IMR-90 (cell line): Measurements from ENCODE around the gene PRKCA. TPM values are rescaled to one million over a fixed set of nuclear protein-coding genes. Genes with fewer than 3 reads are reported as not detected.
"Not testable (repeated sequence)": the region's sequence is repeated elsewhere in the genome, so short reads cannot be mapped to it uniquely, and the experiment has no call there.

Experiments
- ATAC-seq: fragments of 200-7000 bp; cut with Tn5 transposase; 2 replicates; pipeline ENCODE4 v1.9.1; 2020; ENCODE audit warnings: low read depth, mild to moderate bottlenecking, moderate library complexity
- BruUV-seq: library from RNA; stranded (reverse); fragments of 400-500 nt; replicated peaks from 2 replicates; lab custom pipeline; 2021; lab: Mats Ljungman, UMichigan
- CTCF ChIA-PET: fragments of 300-600 bp; formaldehyde crosslinking; extraction: SDS; loops from one replicate; lab custom pipeline; 2021; ENCODE audit warnings: antibody characterized with exemption; lab: Yijun Ruan, JAX
- POLR2A ChIA-PET: fragments of 300-600 bp; sonication (Branson Sonifier 250); formaldehyde crosslinking; loops from one replicate; lab custom pipeline; 2022; ENCODE audit warnings: antibody characterized with exemption; ENCODE audit not compliant: unreplicated experiment; lab: Charles Lee
- DNase-seq: peaks from one replicate; pipeline ENCODE4 v3.0.0; 2013
- H2AFZ ChIP-seq: replicated peaks from 2 replicates; pipeline ENCODE3; 2013; ENCODE audit warnings: low read length, mild to moderate bottlenecking; ENCODE audit not compliant: poor library complexity
- H2AK5ac ChIP-seq: 2 replicates; pipeline ENCODE4 v1.6.1; 2013; ENCODE audit warnings: low read depth, low read length, inconsistent platforms
- H2AK9ac ChIP-seq: replicated peaks from 2 replicates; pipeline ENCODE3; 2013; ENCODE audit warnings: mild to moderate bottlenecking, low read depth, low read length, moderate library complexity; ENCODE audit not compliant: poor library complexity
- H2BK120ac ChIP-seq: 2 replicates; pipeline ENCODE4 v1.6.1; 2013; ENCODE audit warnings: low read depth, low read length, inconsistent platforms
- H2BK15ac ChIP-seq: 3 replicates; pipeline ENCODE4 v1.6.1; 2013; ENCODE audit warnings: low read depth, low read length, inconsistent platforms
- H2BK20ac ChIP-seq: 2 replicates; pipeline ENCODE4 v1.6.1; 2013; ENCODE audit warnings: low read depth, mild to moderate bottlenecking, inconsistent platforms, low read length, moderate library complexity
- H2BK5ac ChIP-seq: 2 replicates; pipeline ENCODE4 v1.6.1; 2013; ENCODE audit warnings: mild to moderate bottlenecking, low read depth, low read length, inconsistent platforms; ENCODE audit not compliant: poor library complexity, severe bottlenecking
- H3K14ac ChIP-seq: replicated peaks from 2 replicates; pipeline ENCODE4 v1.6.1; 2013; ENCODE audit warnings: low read depth, low read length, inconsistent platforms
- H3K18ac ChIP-seq: 2 replicates; pipeline ENCODE4 v1.6.1; 2013; ENCODE audit warnings: low read depth, low read length, control low read depth
- H3K23ac ChIP-seq: 2 replicates; pipeline ENCODE4 v1.6.1; 2013; ENCODE audit warnings: low read depth, low read length, inconsistent platforms
- H3K27ac ChIP-seq: 2 replicates; pipeline ENCODE4 v1.5.1; 2013; ENCODE audit warnings: mild to moderate bottlenecking, control low read depth, low read length; ENCODE audit not compliant: insufficient read depth
- H3K27me3 ChIP-seq: 2 replicates; pipeline ENCODE4 v1.6.1; 2013; ENCODE audit warnings: low read length; ENCODE audit not compliant: control insufficient read depth, insufficient read depth
- H3K36me3 ChIP-seq: 2 replicates; pipeline ENCODE4 v1.6.1; 2013; ENCODE audit warnings: low read length, mixed read lengths; ENCODE audit not compliant: control insufficient read depth, insufficient read depth
- H3K4ac ChIP-seq: 2 replicates; pipeline ENCODE4 v1.6.1; 2013; ENCODE audit warnings: low read depth, low read length, inconsistent platforms
- H3K4me1 ChIP-seq: 2 replicates; pipeline ENCODE4 v1.6.1; 2013; ENCODE audit warnings: low read length, mixed read lengths; ENCODE audit not compliant: control insufficient read depth, insufficient read depth
- H3K4me2 ChIP-seq: 2 replicates; pipeline ENCODE4 v1.6.1; 2013; ENCODE audit warnings: low read depth, mild to moderate bottlenecking, control low read depth, low read length, moderate library complexity
- H3K4me3 ChIP-seq: 2 replicates; pipeline ENCODE4 v1.5.1; 2013; ENCODE audit warnings: low read depth, mild to moderate bottlenecking, control low read depth, low read length, moderate library complexity; ENCODE audit not compliant: insufficient read depth
- H3K56ac ChIP-seq: 2 replicates; pipeline ENCODE4 v1.6.1; 2013; ENCODE audit warnings: low read length, inconsistent platforms; ENCODE audit not compliant: insufficient read depth; ENCODE audit errors: extremely low read depth
- H3K79me1 ChIP-seq, 2 experiments: 2 replicates each; pipeline ENCODE4 v1.6.1; 2013; ENCODE audit warnings: low read length in 2 of 2, inconsistent platforms in 1 of 2, low read depth in 1 of 2
- H3K9ac ChIP-seq: 2 replicates; pipeline ENCODE4 v1.6.1; 2013; ENCODE audit warnings: low read depth, low read length, control low read depth
- H3K9me1 ChIP-seq: 2 replicates; pipeline ENCODE4 v1.6.1; 2013; ENCODE audit warnings: low read length, inconsistent platforms; ENCODE audit not compliant: insufficient read depth
- H3K9me3 ChIP-seq: 2 replicates; pipeline ENCODE4 v1.6.1; 2013; ENCODE audit warnings: low read length; ENCODE audit not compliant: control insufficient read depth, insufficient read depth
- H4K20me1 ChIP-seq: 2 replicates; pipeline ENCODE4 v1.6.1; 2013; ENCODE audit warnings: low read length, inconsistent platforms; ENCODE audit not compliant: insufficient read depth
- H4K5ac ChIP-seq: 2 replicates; pipeline ENCODE4 v1.6.1; 2013; ENCODE audit warnings: mild to moderate bottlenecking, low read depth, low read length, control low read depth
- H4K8ac ChIP-seq, 2 experiments: 2 replicates each; pipeline ENCODE4 v1.6.1; 2013; ENCODE audit warnings: low read depth in 2 of 2, low read length in 2 of 2, control low read depth in 1 of 2, inconsistent platforms in 1 of 2
- H4K91ac ChIP-seq: 2 replicates; pipeline ENCODE4 v1.6.1; 2013; ENCODE audit warnings: low read depth, low read length, inconsistent platforms; ENCODE audit not compliant: insufficient read depth
- WGBS, 2 experiments: methylation state at CpG; one replicate each; pipeline versions ENCODE4 v1.1.5 to v1.1.7; 2013; ENCODE audit warnings: missing lambda C conversion rate in 2 of 2; ENCODE audit not compliant: insufficient read length in 1 of 2; ENCODE audit errors: extremely low coverage in 2 of 2; 5-methylcytosine and 5-hydroxymethylcytosine counted together
- dilution Hi-C: fragments of 300-500 bp; cut with HindIII; formaldehyde crosslinking; loops from one replicate; pipeline ENCODE4 v1.14.3; 2018; ENCODE audit warnings: low sequenced_read_pairs; ENCODE audit not compliant: unreplicated experiment
- in situ Hi-C: fragments of 300-500 bp; cut with MboI; formaldehyde crosslinking; loops from 3 replicates; pipeline ENCODE4 v1.14.3; 2019; ENCODE audit warnings: low sequenced_read_pairs, inconsistent platforms, mixed read lengths
- intact Hi-C: fragments of 100-400 bp; cut with micrococcal nuclease; formaldehyde crosslinking; loops from 2 replicates; pipeline ENCODE4 v1.10.0; 2022
- polyA plus RNA-seq, 3 experiments: library from polyadenylated mRNA; depleted of rRNA; stranded (reverse); fragments of >200 nt; gene quantifications; 2 replicates each; pipeline ENCODE4 v1.2.3, GENCODE V29; 2012; ENCODE audit warnings: low replicate concordance in 1 of 3
- total RNA-seq: library from RNA; depleted of rRNA; stranded (reverse); fragments of >200 nt; gene quantifications from 2 replicates; pipeline ENCODE4 v1.2.3, GENCODE V29; 2012

PRKCA gene
- total and polyA plus RNA-seq, 2 of the 4 experiments (the other 2 are of a cell fraction) = 31.0 to 46.0 TPM

DNA sequence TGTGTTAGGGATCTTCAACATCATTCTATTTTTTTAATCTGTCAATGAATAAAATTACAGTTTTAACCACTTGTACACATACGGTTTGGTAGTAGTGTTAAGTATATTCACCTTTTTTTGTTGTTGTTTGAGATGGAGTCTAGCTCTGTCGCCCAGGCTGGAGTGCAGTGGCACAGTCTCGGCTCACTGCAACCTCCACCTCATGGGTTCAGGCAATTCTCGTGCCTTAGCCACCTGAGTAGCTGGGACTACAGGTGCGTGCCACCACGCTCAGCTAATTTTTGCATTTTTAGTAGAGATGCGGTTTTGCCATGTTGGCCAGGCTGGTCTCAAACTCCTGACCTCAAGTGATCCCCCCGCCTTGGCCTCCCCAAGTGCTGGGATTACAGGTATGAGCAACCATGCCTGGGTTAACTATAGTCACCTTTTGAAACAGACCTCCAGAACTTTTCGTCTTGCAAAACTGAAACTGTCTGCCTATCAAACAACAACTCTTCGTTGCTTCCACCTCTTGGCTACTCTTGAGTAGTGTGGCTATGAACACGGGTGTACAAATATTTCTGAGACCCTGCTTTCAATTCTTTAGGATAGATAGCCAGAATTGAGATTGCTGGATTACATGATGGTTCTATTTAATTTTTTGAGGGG lies 97.8 kb downstream of the PRKCA start:
- H3K79me1 ChIP-seq = peaks cover 62 to 78% of the 10 kb centered on the region in 2 experiments
- H4K5ac ChIP-seq, dilution Hi-C loops, H3K4me1 ChIP-seq, H2AK9ac ChIP-seq, H2AFZ ChIP-seq, H2AK5ac ChIP-seq, H2BK120ac ChIP-seq, H3K9me3 ChIP-seq, H3K27ac ChIP-seq, H3K4me2 ChIP-seq, H3K14ac ChIP-seq, DNase-seq, H3K27me3 ChIP-seq, H3K9ac ChIP-seq, POLR2A ChIA-PET, H2BK5ac ChIP-seq, ATAC-seq, in situ Hi-C loops, H4K91ac ChIP-seq, H3K56ac ChIP-seq, H2BK20ac ChIP-seq, H3K36me3 ChIP-seq, H3K4ac ChIP-seq, H3K23ac ChIP-seq, H2BK15ac ChIP-seq, H4K8ac ChIP-seq, H3K4me3 ChIP-seq, H3K9me1 ChIP-seq, CTCF ChIA-PET, BruUV-seq, H3K18ac ChIP-seq: not testable (repeated sequence)
- intact Hi-C loops = loop anchor here (5.0 kb wide), 1 partner anchor 88 kb away; no protein-coding TSS in a partner anchor
- WGBS, 2 experiments = 100% methylated on average over 3 of the region's 11 CpGs; no CpG with 5 or more reads in 1 of the 2 experiments
- H4K20me1 ChIP-seq = peaks cover 44% of the 10 kb centered on the region
